ACC112 (cell line): ENCODE measurements around the gene PLEKHA5.
"Not testable (repeated sequence)": the region's sequence is repeated elsewhere in the genome, so short reads cannot be mapped to it uniquely, and the experiment has no call there.

Source experiments
- H2AFZ ChIP-seq: fragments of 200-600 bp; sonication (generic); one replicate; pipeline ENCODE4 v1.6.0; 2017; ENCODE audit warnings: antibody characterized with exemption, low read length; ENCODE audit not compliant: unreplicated experiment
- H3K27ac ChIP-seq: fragments of 200-600 bp; sonication (generic); 2 replicates; pipeline ENCODE4 v1.5.1; 2014; ENCODE audit warnings: low read depth, mild to moderate bottlenecking, antibody characterized with exemption, low read length, moderate library complexity
- H3K27me3 ChIP-seq: fragments of 200-600 bp; sonication (generic); 2 replicates; pipeline ENCODE4 v1.6.1; 2014; ENCODE audit warnings: mild to moderate bottlenecking, antibody characterized with exemption, low read length, moderate library complexity, mixed read lengths; ENCODE audit not compliant: insufficient read depth
- H3K36me3 ChIP-seq: fragments of 200-600 bp; sonication (generic); 2 replicates; pipeline ENCODE4 v1.6.1; 2016; ENCODE audit warnings: mild to moderate bottlenecking, antibody characterized with exemption, low read length, moderate library complexity, mixed read lengths; ENCODE audit not compliant: insufficient read depth
- H3K4me1 ChIP-seq: fragments of 200-600 bp; sonication (generic); one replicate; pipeline ENCODE4 v1.6.1; 2016; ENCODE audit warnings: low read length, mixed read lengths; ENCODE audit not compliant: insufficient read depth, unreplicated experiment, control insufficient read depth
- H3K4me3 ChIP-seq: fragments of 200-600 bp; sonication (generic); 2 replicates; pipeline ENCODE4 v1.5.1; 2014; ENCODE audit warnings: mild to moderate bottlenecking, low read depth, low read length
- H3K79me2 ChIP-seq: fragments of 200-600 bp; sonication (generic); one replicate; pipeline ENCODE4 v1.6.0; 2016; ENCODE audit warnings: low read length; ENCODE audit not compliant: control insufficient read depth, unreplicated experiment, insufficient read depth

PLEKHA5 gene

DNA sequence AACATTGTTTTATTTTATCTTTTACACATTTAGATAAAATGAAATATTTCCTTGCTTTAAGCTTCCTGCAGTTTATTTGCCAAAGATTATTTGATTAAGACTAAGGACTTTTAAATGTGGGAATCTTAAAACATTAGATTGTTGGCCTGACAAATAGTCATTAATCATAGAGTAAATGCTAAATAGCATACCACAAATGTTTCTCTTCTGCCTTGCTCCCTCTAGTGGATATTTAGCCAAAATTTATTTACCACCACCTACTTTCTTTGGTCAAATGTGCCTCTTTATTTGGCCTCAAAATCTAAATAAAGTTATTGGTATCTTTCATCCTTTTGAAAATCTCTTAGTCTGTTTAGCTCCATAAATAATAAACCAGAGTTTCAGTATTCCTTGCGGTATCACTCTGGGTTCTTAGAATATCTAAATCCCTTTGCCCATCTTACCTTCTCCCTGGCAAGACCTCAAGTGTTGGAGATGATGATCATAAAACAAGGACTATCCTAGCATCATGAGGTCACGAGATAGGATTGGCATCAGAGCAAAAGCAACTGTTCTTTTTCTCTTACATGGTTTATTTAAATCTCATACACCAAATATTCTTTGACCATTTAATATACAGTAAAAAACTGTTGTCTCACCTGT lies 159.2 kb downstream of the PLEKHA5 start:
- H3K36me3 ChIP-seq = no peaks in the 10 kb centered on the region
- no peak overlapping the region for H3K27ac ChIP-seq
- no peaks in the 10 kb centered on the region for H3K79me2 ChIP-seq
- no peaks in the 10 kb centered on the region for H3K27me3 ChIP-seq
- no peaks in the 10 kb centered on the region for H3K4me1 ChIP-seq
- H3K4me3 ChIP-seq = no peak overlapping the region
- H2AFZ ChIP-seq = no peak overlapping the region

DNA sequence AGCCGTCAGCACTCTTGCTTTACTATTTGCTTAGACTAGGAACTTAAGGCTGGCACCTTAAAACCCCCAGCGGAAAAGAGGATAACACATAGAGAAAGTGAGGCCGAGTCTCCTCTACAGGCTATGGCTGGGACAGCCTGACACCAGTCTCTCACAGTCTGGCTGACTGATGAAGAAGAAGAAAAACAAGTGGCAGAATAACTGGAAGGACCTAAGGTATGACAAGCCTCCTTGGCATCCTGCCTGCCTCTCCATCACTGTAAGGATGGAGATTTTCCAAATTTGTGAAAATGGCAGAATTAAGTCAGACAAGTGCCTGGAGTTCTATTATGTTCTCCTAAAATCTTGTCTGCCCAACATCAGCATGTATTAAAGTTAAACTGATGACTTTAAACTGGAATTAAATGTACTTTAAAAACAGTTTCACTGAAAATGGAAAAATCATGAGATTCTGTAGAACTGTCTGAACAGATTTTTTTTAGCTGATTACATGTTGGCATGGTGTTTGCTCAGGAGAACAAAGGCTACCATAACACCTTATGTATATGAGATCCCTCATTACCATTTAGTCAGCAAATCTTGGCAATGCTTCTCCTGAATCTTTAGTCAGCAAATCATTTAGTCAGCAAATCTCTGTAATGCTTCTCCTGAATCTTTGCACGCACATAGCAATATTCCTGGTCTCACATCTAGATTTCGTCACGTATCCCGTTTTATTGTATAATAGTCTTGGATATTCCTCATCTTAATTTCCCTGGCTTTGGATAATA lies 169.5 kb downstream of the PLEKHA5 start:
- no peaks in the 10 kb centered on the region for H3K36me3 ChIP-seq
- no peak overlapping the region for H2AFZ ChIP-seq
- no peaks in the 10 kb centered on the region for H3K79me2 ChIP-seq
- H3K27ac ChIP-seq = no peak overlapping the region
- H3K27me3 ChIP-seq = no peaks in the 10 kb centered on the region
- no peaks in the 10 kb centered on the region for H3K4me1 ChIP-seq
- no peak overlapping the region for H3K4me3 ChIP-seq

DNA sequence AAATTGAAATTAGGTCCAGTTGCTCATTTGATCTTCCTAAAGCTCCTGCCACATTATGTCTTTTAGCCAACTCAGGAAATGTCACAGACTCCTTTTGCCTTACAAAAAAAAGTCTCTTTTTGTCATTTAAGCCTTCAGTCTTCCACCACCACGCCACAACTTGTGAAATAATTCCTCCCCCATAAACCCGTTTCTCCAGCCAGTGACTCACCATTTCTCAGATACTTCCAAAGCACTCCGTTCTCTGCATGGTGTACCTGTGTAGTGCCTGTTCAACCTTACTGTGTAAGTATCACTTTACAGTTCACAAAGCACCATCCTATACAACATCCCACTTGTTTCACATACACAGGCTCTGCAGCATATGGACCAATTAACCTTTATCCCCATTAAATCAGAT lies 170.2 kb downstream of the PLEKHA5 start:
- H3K4me1 ChIP-seq = no peaks in the 10 kb centered on the region
- H3K4me3 ChIP-seq = no peak overlapping the region
- H2AFZ ChIP-seq = no peak overlapping the region
- H3K27me3 ChIP-seq = no peaks in the 10 kb centered on the region
- no peaks in the 10 kb centered on the region for H3K36me3 ChIP-seq
- no peak overlapping the region for H3K27ac ChIP-seq
- no peaks in the 10 kb centered on the region for H3K79me2 ChIP-seq

DNA sequence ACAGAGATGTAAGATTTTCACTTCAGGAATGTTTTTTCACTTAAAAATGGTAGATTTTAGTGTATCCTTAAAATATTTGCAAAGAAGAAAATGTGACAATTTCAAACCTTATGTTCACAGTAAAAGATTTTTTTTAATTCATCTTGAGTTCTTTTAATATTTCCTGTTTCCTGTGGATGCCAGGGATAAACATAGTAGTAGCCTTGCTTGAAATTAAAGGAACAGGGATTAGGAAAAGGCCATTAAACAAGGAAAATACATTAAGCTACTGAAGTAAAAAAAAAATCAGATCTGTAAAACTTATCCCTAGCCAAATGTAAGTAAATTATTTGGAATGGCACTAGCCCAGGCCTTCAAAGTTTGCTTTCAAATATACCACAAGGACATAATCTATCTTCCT lies 171.7 kb downstream of the PLEKHA5 start:
- no peak overlapping the region for H2AFZ ChIP-seq
- no peaks in the 10 kb centered on the region for H3K27me3 ChIP-seq
- no peaks in the 10 kb centered on the region for H3K79me2 ChIP-seq
- H3K27ac ChIP-seq = no peak overlapping the region
- H3K4me1 ChIP-seq = no peaks in the 10 kb centered on the region
- no peak overlapping the region for H3K4me3 ChIP-seq
- 0 out of 2 replicates have a peak, but pooled peaks cover 2% of the 10 kb centered on the region for H3K36me3 ChIP-seq

DNA sequence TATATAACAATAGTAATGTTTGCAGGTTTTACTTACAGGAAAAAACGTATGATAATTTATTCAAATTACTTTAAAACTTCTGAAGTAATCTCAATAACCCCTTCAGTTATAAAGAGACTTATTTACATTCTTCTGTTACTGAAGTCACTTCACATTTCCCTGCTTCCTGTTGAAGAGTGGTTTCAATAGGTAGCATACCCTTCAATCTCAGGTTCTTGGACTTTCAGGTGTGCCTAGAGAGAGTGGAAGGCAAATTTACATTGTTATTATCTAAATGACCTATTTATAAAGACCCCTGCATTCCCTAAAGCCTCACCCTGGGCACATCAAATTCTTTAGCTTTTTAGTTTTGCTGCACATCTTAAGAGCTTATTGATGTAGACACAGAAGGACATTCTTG lies 172.2 kb downstream of the PLEKHA5 start:
- 0 out of 2 replicates have a peak, but pooled peaks cover 4% of the 10 kb centered on the region for H3K36me3 ChIP-seq
- no peak overlapping the region for H3K27ac ChIP-seq
- H3K4me1 ChIP-seq = no peaks in the 10 kb centered on the region

DNA sequence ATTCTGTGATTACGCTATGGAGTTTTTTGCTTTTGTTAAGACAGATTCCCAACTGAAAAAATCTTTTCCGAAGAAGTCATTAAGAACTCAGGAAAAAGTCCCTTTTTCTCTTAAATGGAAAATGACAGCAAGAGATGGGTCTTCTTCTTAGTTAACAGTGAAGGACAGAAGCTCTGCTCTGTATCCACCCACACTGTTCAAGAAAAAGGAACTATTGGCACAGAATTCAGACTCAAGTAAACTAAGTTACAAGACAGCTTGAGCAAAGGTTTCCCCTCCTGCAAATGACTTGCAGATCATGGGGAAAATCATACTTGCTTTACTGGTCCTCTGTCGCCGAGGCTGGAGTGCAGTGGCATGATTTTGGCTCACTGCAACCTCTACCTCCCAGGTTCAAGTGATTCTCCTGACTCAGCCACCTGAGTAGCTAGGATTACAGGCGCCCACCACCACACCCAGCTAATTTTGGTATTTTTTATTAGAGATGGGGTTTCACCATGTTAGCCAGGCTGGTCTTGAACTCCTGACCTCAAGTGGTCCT lies 172.6 kb downstream of the PLEKHA5 start:
- no peaks in the 10 kb centered on the region for H3K79me2 ChIP-seq
- no peak overlapping the region for H2AFZ ChIP-seq
- no peak overlapping the region for H3K27ac ChIP-seq
- H3K4me1 ChIP-seq = no peaks in the 10 kb centered on the region
- no peaks in the 10 kb centered on the region for H3K27me3 ChIP-seq
- no peak overlapping the region for H3K4me3 ChIP-seq
- 0 out of 2 replicates have a peak, but pooled peaks cover 4% of the 10 kb centered on the region for H3K36me3 ChIP-seq

More for the DNA sequence above, 172.2 kb downstream of the PLEKHA5 start:
- Histone ChIP-seq H3K27me3 (no peaks in the 10 kb centered on the region), H3K79me2 (no peaks in the 10 kb centered on the region), H3K4me3 (no peak overlapping the region), H2AFZ (no peak overlapping the region)

DNA sequence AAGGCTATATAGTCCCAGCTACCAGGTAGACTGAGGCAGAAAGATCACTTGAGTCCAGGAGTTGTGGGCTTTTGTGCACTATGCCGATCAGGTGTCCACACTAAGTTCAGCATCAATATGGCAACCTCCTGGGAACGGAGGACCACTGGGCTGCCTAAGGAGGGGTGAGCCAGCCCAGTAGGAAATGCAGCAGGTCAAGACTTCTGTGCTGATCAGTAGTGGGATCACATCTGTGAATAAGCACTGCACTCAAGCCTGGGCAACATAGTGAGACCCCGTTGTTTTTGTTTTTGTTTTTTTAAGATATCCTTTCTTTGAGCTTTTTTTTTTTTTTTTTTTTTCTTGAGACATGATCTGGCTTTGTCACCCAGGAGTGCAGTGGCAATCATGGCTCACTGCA lies 174.0 kb downstream of the PLEKHA5 start:
- H2AFZ ChIP-seq = no peak overlapping the region
- H3K27ac ChIP-seq = no peak overlapping the region
- H3K79me2 ChIP-seq = no peaks in the 10 kb centered on the region
- H3K36me3 ChIP-seq = 0 out of 2 replicates have a peak, but pooled peaks cover 4% of the 10 kb centered on the region
- H3K27me3 ChIP-seq = no peaks in the 10 kb centered on the region
- no peak overlapping the region for H3K4me3 ChIP-seq
- H3K4me1 ChIP-seq = no peaks in the 10 kb centered on the region

DNA sequence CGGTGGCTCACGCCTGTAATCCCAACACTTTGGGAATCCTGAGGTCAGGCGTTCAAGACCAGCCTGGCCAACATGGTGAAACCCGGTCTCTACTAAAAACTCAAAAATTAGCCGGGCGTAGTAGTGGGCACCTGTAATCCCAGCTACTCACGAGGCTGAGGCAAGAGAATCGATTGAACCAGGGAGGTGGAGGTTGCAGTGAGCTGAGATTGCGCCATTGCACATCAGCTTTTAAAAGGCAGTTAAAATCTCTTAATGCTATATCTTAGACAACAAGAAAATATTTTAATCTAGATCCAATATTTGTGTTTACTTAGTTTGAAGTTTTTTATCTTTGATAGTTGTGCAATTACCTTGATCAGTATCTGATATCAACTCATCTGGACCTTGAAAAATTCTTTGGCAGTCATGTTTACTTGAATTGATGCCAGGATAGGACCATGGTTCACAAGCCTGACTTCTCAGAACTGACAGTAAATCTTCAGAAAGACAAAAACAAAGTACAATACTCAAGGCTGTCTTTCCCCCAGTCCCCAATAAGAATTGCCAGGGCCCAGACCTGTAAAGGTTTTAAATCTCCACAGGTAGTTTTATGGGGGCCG lies 174.7 kb downstream of the PLEKHA5 start:
- Histone ChIP-seq H3K79me2 (no peaks in the 10 kb centered on the region), H3K27me3 (no peaks in the 10 kb centered on the region), H3K36me3 (0 out of 2 replicates have a peak, but pooled peaks cover 4% of the 10 kb centered on the region), H3K4me3 (no peak overlapping the region), H3K4me1 (no peaks in the 10 kb centered on the region), H2AFZ (no peak overlapping the region), H3K27ac (no peak overlapping the region)

DNA sequence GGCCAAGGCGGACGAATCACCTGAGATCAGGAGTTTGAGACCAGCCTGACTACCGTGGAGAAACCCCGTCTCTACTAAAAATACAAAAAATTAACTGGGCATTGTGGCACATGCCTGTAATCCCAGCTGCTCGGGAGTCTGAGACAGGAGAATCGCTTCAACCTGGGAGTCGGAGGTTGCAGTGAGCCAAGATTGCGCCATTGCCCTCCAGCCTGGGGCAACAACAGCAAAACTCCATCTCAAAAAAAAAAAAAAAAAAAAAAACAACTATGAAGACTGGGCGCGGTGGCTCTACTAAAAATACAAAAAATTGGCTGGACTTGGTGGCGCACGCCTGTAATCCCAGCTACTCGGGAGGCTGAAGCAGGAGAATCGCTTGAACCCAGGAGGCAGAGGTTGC lies 176.1 kb downstream of the PLEKHA5 start:
- not testable (repeated sequence) for H2AFZ ChIP-seq, H3K79me2 ChIP-seq, H3K4me3 ChIP-seq, H3K27ac ChIP-seq, H3K36me3 ChIP-seq, H3K4me1 ChIP-seq, H3K27me3 ChIP-seq

DNA sequence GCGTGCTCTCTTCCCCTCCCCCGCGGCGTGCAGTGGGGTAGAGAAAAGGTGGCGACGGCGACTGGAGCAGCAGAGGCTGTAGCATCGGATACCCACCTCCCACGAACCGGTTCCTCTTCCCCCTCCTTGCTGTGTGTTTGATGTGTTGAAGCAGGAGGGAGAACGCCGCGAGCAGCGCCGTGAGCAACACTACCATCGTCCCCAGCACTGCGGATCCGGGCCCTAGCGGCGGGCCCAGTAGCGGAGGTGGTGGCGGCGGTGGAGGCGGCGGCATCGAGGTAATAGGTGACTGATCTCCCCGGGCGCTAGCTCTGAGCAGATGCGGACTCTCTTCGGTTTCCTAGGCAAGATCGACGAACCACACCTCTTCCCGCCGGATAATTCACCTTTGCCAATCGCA lies 176.8 kb downstream of the PLEKHA5 start:
- Histone ChIP-seq H3K4me3 (no peak overlapping the region), H3K27ac (no peak overlapping the region), H3K79me2 (no peaks in the 10 kb centered on the region), H3K36me3 (0 out of 2 replicates have a peak, but pooled peaks cover 4% of the 10 kb centered on the region), H2AFZ (no peak overlapping the region), H3K27me3 (no peaks in the 10 kb centered on the region), H3K4me1 (no peaks in the 10 kb centered on the region)
